Osteocyte (in vitro differentiated cells): Measurements from ENCODE around the gene TMUB1. TPM values are rescaled to one million over a fixed set of nuclear protein-coding genes. Genes with fewer than 3 reads are reported as not detected.

Source experiments
- DNase-seq: peaks from one replicate; pipeline ENCODE4 v3.0.0; 2021; ENCODE audit warnings: mixed read lengths; ENCODE audit not compliant: unreplicated experiment; ENCODE audit errors: extremely low spot score
- H3K27ac Mint-ChIP-seq: one replicate; pipeline ENCODE4 v1.8.0; 2021; ENCODE audit warnings: mild to moderate bottlenecking, mixed read lengths; ENCODE audit not compliant: unreplicated experiment
- H3K27me3 Mint-ChIP-seq: one replicate; pipeline ENCODE4 v1.8.0; 2021; ENCODE audit warnings: mixed read lengths; ENCODE audit not compliant: unreplicated experiment
- H3K36me3 Mint-ChIP-seq: one replicate; pipeline ENCODE4 v1.8.0; 2021; ENCODE audit warnings: mixed read lengths; ENCODE audit not compliant: unreplicated experiment
- H3K4me1 Mint-ChIP-seq: one replicate; pipeline ENCODE4 v1.8.0; 2021; ENCODE audit warnings: mixed read lengths; ENCODE audit not compliant: unreplicated experiment
- H3K4me3 Mint-ChIP-seq: one replicate; pipeline ENCODE4 v1.8.0; 2021; ENCODE audit warnings: mild to moderate bottlenecking, moderate library complexity, mixed read lengths; ENCODE audit not compliant: unreplicated experiment
- H3K9me3 Mint-ChIP-seq: one replicate; pipeline ENCODE4 v1.8.0; 2021; ENCODE audit warnings: mixed read lengths; ENCODE audit not compliant: unreplicated experiment
- CTCF ChIP-seq: fragments of 200-600 bp; sonication (generic); IDR thresholded peaks from 2 replicates; pipeline ENCODE4 v1.5.0; 2021; ENCODE audit warnings: antibody characterized with exemption, mild to moderate bottlenecking, moderate library complexity
- total RNA-seq: library from RNA; stranded (reverse); gene quantifications from 2 replicates; pipeline ENCODE4 v1.2.1, GENCODE V29; 2021

The TMUB1 gene
- total RNA-seq, 1 donor from 2014 or later = 26.1 TPM

- no peak overlapping the region for H3K4me3 Mint-ChIP-seq
Observed at GRCh38 chr7:151069841-151070573, 13.3 kb downstream of the TMUB1 start.

DNA sequence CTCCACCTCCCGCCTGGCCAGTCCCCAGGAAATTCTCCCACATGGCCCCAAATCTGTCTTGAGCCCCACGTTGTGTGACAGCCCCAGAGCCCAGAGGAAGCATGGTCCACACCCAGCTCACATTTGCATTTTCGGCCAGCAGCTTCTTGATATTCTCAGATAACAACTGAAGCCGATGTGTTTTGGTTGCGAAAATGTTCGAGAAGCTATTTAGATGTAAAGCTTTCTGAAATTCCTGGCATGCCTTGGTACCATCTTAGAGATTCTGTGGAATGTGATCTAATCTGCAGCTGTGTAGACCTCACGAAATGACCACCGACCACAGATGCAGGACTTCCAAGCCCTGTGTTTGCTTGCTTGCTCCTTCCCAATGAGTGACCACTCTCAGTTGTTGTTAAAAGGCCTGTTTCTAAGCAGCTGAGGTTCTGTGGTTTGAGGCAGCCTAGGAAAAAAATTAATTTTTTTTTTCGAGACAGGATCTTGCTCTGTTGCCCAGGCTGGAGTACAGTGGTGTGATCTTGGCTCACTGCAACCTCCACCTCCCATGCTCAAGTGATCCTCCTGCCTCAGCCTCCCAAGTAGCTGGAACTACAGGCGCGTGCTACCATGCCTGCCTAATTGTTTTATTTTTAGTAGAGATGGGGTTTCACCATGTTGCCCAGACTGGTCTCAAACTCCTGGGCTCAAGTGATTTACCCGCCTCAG is 15.1 kb downstream of the TMUB1 start:
- peaks cover 23% of the 10 kb centered on the region for H3K36me3 Mint-ChIP-seq
- no peaks in the 10 kb centered on the region for H3K27me3 Mint-ChIP-seq
- H3K9me3 Mint-ChIP-seq = no peaks in the 10 kb centered on the region
- TF ChIP-seq CTCF = no peak
- H3K4me3 Mint-ChIP-seq = no peak overlapping the region
- H3K4me1 Mint-ChIP-seq = peaks cover 12% of the 10 kb centered on the region
- DNase-seq = no peak
- H3K27ac Mint-ChIP-seq = peak overlapping the region; percentile 18

More at GRCh38 chr7:151069841-151070573, 13.3 kb downstream of the TMUB1 start:
- no peak for TF ChIP-seq CTCF
- DNase-seq = no peak
- Mint-ChIP-seq H3K36me3 (peaks cover 27% of the 10 kb centered on the region), H3K27me3 (no peaks in the 10 kb centered on the region), H3K9me3 (no peaks in the 10 kb centered on the region), H3K4me1 (peaks cover 7% of the 10 kb centered on the region), H3K27ac (no peak overlapping the region)

- DNase-seq = no peak
- H3K4me3 Mint-ChIP-seq = no peak overlapping the region
- peaks cover 27% of the 10 kb centered on the region for H3K4me1 Mint-ChIP-seq
- no peaks in the 10 kb centered on the region for H3K9me3 Mint-ChIP-seq
- no peaks in the 10 kb centered on the region for H3K27me3 Mint-ChIP-seq
- peaks cover 15% of the 10 kb centered on the region for H3K36me3 Mint-ChIP-seq
- no peak for TF ChIP-seq CTCF
- H3K27ac Mint-ChIP-seq = no peak overlapping the region
Observed at GRCh38 chr7:151066273-151066974, 16.9 kb downstream of the TMUB1 start.

- Mint-ChIP-seq H3K36me3 (peaks cover 14% of the 10 kb centered on the region), H3K27me3 (no peaks in the 10 kb centered on the region), H3K4me1 (peaks cover 34% of the 10 kb centered on the region), H3K9me3 (no peaks in the 10 kb centered on the region), H3K4me3 (no peak overlapping the region), H3K27ac (peak overlapping the region; percentile 14)
- TF ChIP-seq CTCF = no peak
- DNase-seq = no peak
Observed at GRCh38 chr7:151065516-151065915, 17.8 kb downstream of the TMUB1 start.

DNA sequence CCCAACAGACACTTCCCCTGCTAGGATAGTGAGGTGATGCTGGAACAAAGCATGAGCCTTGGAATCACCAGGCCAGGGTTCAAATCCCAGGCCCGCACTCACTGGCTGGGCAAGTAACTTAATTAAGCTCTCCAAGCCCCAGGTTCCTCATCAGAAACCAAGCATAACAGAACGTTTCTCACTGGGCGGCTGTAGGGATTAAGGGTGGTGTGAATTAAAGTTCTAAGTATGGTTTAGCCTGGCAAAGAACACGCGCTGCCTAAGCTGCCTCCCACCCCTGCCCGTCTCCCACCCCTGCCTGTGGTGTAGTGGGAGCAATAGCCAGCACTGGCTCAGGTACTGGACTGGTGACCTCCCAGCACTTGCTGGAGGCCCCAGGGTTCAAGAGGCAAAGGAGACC is 18.3 kb downstream of the TMUB1 start:
- H3K9me3 Mint-ChIP-seq = no peaks in the 10 kb centered on the region
- H3K27ac Mint-ChIP-seq = no peak overlapping the region
- no peaks in the 10 kb centered on the region for H3K27me3 Mint-ChIP-seq
- no peak overlapping the region for H3K4me3 Mint-ChIP-seq
- peaks cover 34% of the 10 kb centered on the region for H3K4me1 Mint-ChIP-seq
- peaks cover 14% of the 10 kb centered on the region for H3K36me3 Mint-ChIP-seq
- no peak for TF ChIP-seq CTCF
- DNase-seq = no peak
